Endodermal cell (in vitro differentiated cells): ENCODE results near the gene RMND1. TPM values are rescaled to one million over a fixed set of nuclear protein-coding genes. Genes with fewer than 3 reads are reported as not detected.

Experiments used
- DNase-seq: peaks from one replicate; pipeline ENCODE4 v3.0.0-alpha.2; 2017
- H3K27ac ChIP-seq: 2 replicates; pipeline ENCODE4 v1.5.1; 2013; ENCODE audit warnings: mild to moderate bottlenecking, low read depth, low read length, moderate library complexity
- H3K27me3 ChIP-seq: 2 replicates; pipeline ENCODE4 v1.6.1; 2013; ENCODE audit warnings: mild to moderate bottlenecking, low read length, moderate library complexity; ENCODE audit not compliant: insufficient read depth, control insufficient read depth, poor library complexity, severe bottlenecking
- H3K36me3 ChIP-seq: 2 replicates; pipeline ENCODE4 v1.7.0; 2013; ENCODE audit warnings: mild to moderate bottlenecking, low read length, moderate library complexity; ENCODE audit not compliant: control insufficient read depth, insufficient read depth
- H3K4me1 ChIP-seq: one replicate; pipeline ENCODE4 v1.7.0; 2013; ENCODE audit warnings: low read length; ENCODE audit not compliant: control insufficient read depth, insufficient read depth
- H3K4me3 ChIP-seq: 2 replicates; pipeline ENCODE4 v1.5.1; 2013; ENCODE audit warnings: mild to moderate bottlenecking, low read length, moderate library complexity
- H3K9ac ChIP-seq: 2 replicates; pipeline ENCODE4 v1.6.1; 2013; ENCODE audit warnings: mild to moderate bottlenecking, low read length, moderate library complexity; ENCODE audit not compliant: poor library complexity, severe bottlenecking; ENCODE audit errors: extremely low read depth
- H3K9me3 ChIP-seq: 2 replicates; pipeline ENCODE4 v1.6.1; 2013; ENCODE audit warnings: mild to moderate bottlenecking, low read length, moderate library complexity; ENCODE audit not compliant: control insufficient read depth
- H3K27ac Mint-ChIP-seq: 2 replicates; pipeline ENCODE4 v1.8.0; 2020; ENCODE audit warnings: mixed read lengths
- H3K27me3 Mint-ChIP-seq: 2 replicates; pipeline ENCODE4 v1.8.0; 2021; ENCODE audit warnings: mild to moderate bottlenecking, mixed read lengths; ENCODE audit not compliant: insufficient read depth
- H3K36me3 Mint-ChIP-seq: 2 replicates; pipeline ENCODE4 v1.8.0; 2020; ENCODE audit warnings: low read depth, mixed read lengths
- H3K4me1 Mint-ChIP-seq: 2 replicates; pipeline ENCODE4 v1.8.0; 2020; ENCODE audit warnings: mixed read lengths
- H3K4me3 Mint-ChIP-seq: 2 replicates; pipeline ENCODE4 v1.8.0; 2020; ENCODE audit warnings: mild to moderate bottlenecking, moderate library complexity, mixed read lengths
- H3K9me3 Mint-ChIP-seq: 2 replicates; pipeline ENCODE4 v1.8.0; 2020; ENCODE audit warnings: mild to moderate bottlenecking, mixed read lengths
- CTCF ChIP-seq: fragments of 200-600 bp; sonication (generic); conservative IDR thresholded peaks from 2 replicates; pipeline ENCODE4 v1.5.0; 2021; ENCODE audit warnings: antibody characterized with exemption, mild to moderate bottlenecking
- WGBS, 2 experiments: methylation state at CpG; one replicate each; pipeline versions ENCODE4 v1.1.5 to v1.1.7; 2013; ENCODE audit warnings: missing lambda C conversion rate in 2 of 2, mixed read lengths in 1 of 2; ENCODE audit not compliant: insufficient coverage in 1 of 2, insufficient read length in 1 of 2; 5-methylcytosine and 5-hydroxymethylcytosine counted together
- total RNA-seq, 2 donors: library from RNA; stranded (reverse); fragmentation: NEBNext Ultra II Directional in 1 of 2; extraction: Animal tissue kit (Norgen Biotek cat#: 25700) in 1 of 2; gene quantifications; 2 replicates in 1 of 2; 3 replicates in 1 of 2; pipeline ENCODE4 v1.2.1, GENCODE V29; 2021

RMND1 gene
- total RNA-seq, 2 donors from 2014 or later: 40.8 to 45.4 TPM

GRCh38 chr6:151483994-151484393 lies 32.1 kb upstream of the RMND1 start:
- no peak overlapping the region for H3K27ac Mint-ChIP-seq
- Histone ChIP-seq H3K9me3 (no peaks in the 10 kb centered on the region), H3K4me1 (no peaks in the 10 kb centered on the region), H3K4me3 (no peak overlapping the region), H3K36me3 (no peaks in the 10 kb centered on the region), H3K9ac (no peak overlapping the region), H3K27ac (no peak overlapping the region), H3K27me3 (no peaks in the 10 kb centered on the region)
- H3K9me3 Mint-ChIP-seq: no peaks in the 10 kb centered on the region
- no peaks in the 10 kb centered on the region for H3K27me3 Mint-ChIP-seq
- no peak for DNase-seq
- no peak for TF ChIP-seq CTCF
- H3K36me3 Mint-ChIP-seq: no peaks in the 10 kb centered on the region
- no peaks in the 10 kb centered on the region for H3K4me1 Mint-ChIP-seq
- no peak overlapping the region for H3K4me3 Mint-ChIP-seq

- Mint-ChIP-seq H3K4me3 (no peak overlapping the region), H3K9me3 (no peaks in the 10 kb centered on the region), H3K36me3 (no peaks in the 10 kb centered on the region), H3K27ac (no peak overlapping the region), H3K27me3 (no peaks in the 10 kb centered on the region), H3K4me1 (no peaks in the 10 kb centered on the region)
- Histone ChIP-seq H3K4me3 (no peak overlapping the region), H3K36me3 (no peaks in the 10 kb centered on the region), H3K9ac (no peak overlapping the region), H3K27ac (no peak overlapping the region), H3K4me1 (no peaks in the 10 kb centered on the region), H3K27me3 (no peaks in the 10 kb centered on the region), H3K9me3 (no peaks in the 10 kb centered on the region)
- WGBS, 2 experiments: 94 to 97% methylated on average over 4 to 5 of the region's 5 CpGs
- DNase-seq: no peak
- no peak for TF ChIP-seq CTCF
These were observed 30.4 kb upstream of the RMND1 start for GRCh38 chr6:151482290-151482689.

- Histone ChIP-seq H3K4me3 (no peak overlapping the region), H3K4me1 (no peaks in the 10 kb centered on the region), H3K9me3 (no peaks in the 10 kb centered on the region), H3K27ac (no peak overlapping the region), H3K9ac (no peak overlapping the region), H3K36me3 (no peaks in the 10 kb centered on the region), H3K27me3 (no peaks in the 10 kb centered on the region)
- TF ChIP-seq CTCF: no peak
- Mint-ChIP-seq H3K4me1 (no peaks in the 10 kb centered on the region), H3K4me3 (no peak overlapping the region), H3K9me3 (no peaks in the 10 kb centered on the region), H3K27ac (no peak overlapping the region), H3K27me3 (no peaks in the 10 kb centered on the region), H3K36me3 (no peaks in the 10 kb centered on the region)
- no peak for DNase-seq
These were observed 29.9 kb upstream of the RMND1 start for GRCh38 chr6:151481786-151482185.
